Effector CD8-positive, alpha-beta T cell (primary cell): ENCODE measurements around the gene SUGCT.
"Not testable (repeated sequence)": the region's sequence is repeated elsewhere in the genome, so short reads cannot be mapped to it uniquely, and the experiment has no call there.

Experiments
- DNase-seq: peaks from one replicate; lab custom pipeline; 2025; lab: John Stamatoyannopoulos, UW

SUGCT gene

GRCh38 chr7:40405991-40406390 lies 271.2 kb downstream of the SUGCT start:
- no peak for DNase-seq

DNA sequence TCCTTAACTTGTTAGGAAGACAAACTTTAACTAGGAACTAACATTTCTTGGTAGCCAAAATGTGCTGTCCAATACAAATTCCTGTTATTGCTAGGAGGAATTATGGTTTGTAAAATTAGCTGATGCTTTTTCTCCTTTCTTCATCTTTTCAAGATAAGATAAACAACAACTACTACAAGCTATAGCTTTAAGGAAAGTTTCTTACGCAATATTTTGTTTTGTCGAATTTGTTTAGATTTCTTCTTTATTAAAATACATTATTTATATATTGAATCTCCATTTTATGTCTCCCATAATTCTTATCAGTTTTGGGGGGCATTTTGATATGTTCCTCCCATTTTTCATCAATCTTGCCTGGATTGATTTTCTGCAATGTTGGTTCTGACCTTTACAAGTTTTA lies 277.5 kb downstream of the SUGCT start:
- DNase-seq, result no peak

DNA sequence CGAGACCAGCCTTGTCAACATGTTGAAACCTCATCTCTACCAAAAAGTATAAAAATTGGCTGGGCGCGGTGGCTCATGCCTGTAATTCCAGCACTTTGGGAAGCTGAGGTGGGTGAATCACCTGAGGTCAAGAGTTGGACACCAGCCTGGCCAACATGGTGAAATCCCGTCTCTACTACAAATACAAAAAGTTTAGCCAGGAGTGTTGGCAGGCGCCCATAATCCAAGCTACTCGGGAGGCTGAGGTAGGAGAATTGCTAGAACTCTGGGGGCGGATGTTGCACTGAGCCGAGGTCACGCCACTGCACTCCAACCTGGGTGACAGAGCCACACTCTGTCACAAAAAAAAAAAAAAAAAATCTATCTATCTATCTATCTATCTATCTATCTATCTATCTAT lies 279.9 kb downstream of the SUGCT start:
- not testable (repeated sequence) for DNase-seq

GRCh38 chr7:40418448-40418847 lies 283.6 kb downstream of the SUGCT start:
- no peak for DNase-seq

- no peak for DNase-seq
These were observed 284.2 kb downstream of the SUGCT start for GRCh38 chr7:40418983-40419382.

DNA sequence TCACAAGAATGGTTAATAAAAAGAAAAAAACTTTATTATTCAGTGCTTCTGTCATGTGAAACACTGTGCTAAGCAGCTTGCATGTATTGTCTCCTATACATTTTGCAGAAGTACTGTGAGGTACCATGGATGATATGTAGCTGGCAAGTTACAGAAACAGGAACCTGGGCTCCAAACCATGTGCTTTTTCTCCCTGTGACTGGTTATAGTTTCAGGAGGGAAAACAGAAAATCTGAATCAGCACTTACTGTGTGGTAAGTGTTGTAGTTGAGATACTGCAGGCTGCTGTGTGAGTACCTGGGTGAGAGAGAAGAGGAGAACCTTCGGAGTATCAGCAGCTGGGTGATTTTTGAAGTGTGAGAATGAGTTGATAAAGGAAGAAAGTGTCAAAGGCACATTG lies 285.0 kb downstream of the SUGCT start:
- DNase-seq, result no peak

DNA sequence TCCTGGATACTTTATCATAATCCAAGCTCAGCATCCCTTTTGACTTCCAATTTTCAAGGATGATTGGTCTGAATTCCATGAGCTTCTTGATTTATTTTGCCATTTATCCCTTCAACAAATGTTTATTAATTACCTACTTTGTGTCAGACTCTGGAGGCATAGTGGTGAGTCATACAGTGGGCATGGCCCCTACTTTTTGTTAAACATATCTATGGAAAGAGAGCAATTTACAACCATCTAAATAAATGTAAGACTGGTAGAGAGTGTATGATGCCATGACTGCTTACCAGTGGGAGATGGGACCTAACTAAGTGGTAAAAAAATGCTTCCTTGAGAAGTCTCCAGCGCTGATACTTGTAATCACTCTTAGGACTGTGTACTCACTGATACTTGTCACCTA lies 286.6 kb downstream of the SUGCT start:
- DNase-seq, result no peak

- DNase-seq, result no peak
These were observed 290.9 kb downstream of the SUGCT start for GRCh38 chr7:40425696-40426095.

GRCh38 chr7:40428421-40428820 lies 293.6 kb downstream of the SUGCT start:
- no peak for DNase-seq

DNA sequence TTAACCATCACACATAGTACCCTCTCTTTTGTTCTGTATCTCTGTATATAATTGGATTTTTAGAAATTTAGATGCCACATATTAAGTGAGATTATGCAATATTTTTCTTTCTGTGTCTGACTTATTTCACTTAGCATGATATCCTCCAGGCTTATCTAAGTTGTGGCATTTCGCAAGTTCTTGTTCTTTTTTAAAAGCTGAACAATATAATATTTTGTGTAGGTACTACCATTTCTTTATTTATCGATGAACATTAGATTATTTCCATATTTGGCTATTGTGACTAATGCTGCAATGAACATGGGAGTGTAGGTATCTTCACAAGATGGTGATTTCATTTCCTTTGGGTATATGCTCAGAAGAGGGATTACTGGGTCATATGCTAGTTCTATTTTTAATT lies 295.0 kb downstream of the SUGCT start:
- no peak for DNase-seq

DNA sequence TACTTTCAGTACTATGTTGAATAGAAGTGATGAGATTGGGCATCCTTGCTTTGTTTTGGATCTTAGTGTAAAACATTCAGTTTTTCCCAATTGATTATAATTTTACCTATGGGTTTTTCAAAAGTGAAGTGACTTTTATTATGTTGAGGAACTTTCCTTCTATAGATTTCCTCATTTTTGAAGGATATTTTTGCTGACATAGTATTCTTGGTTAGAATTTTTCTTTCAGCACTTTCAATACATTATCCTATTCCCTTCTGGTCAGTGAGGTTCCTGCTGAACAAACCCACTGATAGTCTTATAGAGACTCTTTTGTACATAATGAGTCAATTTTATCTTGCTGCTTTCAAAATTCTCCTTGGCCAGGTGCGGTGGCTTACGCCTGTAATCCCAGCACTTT lies 297.2 kb downstream of the SUGCT start:
- DNase-seq, result no peak

GRCh38 chr7:40436710-40437109 lies 301.9 kb downstream of the SUGCT start:
- no peak for DNase-seq

- DNase-seq, result no peak
These were observed 302.7 kb downstream of the SUGCT start for GRCh38 chr7:40437498-40437897.

- DNase-seq, result no peak
These were observed 303.3 kb downstream of the SUGCT start for GRCh38 chr7:40437936-40438634.

GRCh38 chr7:40439686-40440085 lies 304.9 kb downstream of the SUGCT start:
- no peak for DNase-seq

DNA sequence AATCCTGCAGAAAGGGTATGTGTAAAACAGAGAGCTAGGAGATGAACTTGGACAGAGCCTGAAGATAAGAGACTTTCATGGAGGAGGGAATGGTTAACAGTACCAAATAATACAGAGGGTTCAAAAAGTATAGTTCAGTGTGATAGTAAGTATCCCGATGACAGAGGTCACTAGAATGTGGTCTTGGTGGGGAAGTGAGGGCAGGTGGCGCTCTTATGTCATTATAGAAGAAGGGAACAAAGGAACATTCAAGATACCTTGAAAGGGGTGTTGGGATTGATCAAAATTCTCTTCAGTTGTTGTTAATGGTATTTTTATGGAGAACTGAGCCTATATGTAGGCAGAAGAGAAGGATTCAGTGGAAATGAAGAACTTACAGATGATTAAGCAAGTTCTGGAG lies 312.5 kb downstream of the SUGCT start:
- no peak for DNase-seq

DNA sequence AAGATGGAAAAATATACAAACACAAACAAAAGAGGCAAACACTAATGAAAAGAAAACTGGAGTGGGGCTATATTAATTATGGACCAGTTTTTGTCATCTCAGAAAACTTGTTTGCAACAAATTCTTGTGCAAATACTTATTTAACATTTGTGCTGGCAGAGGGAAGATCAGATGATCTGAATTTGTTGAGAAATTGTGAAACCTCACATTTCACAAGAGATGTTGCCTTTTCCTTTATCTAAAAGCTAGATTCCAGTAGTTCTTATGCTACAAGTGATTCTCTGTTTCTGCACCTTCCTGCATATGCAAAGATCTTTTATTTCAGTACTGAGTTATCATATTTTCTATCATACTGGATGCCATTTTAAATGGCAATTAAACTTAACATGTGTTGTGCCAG lies 320.7 kb downstream of the SUGCT start:
- no peak for DNase-seq

DNA sequence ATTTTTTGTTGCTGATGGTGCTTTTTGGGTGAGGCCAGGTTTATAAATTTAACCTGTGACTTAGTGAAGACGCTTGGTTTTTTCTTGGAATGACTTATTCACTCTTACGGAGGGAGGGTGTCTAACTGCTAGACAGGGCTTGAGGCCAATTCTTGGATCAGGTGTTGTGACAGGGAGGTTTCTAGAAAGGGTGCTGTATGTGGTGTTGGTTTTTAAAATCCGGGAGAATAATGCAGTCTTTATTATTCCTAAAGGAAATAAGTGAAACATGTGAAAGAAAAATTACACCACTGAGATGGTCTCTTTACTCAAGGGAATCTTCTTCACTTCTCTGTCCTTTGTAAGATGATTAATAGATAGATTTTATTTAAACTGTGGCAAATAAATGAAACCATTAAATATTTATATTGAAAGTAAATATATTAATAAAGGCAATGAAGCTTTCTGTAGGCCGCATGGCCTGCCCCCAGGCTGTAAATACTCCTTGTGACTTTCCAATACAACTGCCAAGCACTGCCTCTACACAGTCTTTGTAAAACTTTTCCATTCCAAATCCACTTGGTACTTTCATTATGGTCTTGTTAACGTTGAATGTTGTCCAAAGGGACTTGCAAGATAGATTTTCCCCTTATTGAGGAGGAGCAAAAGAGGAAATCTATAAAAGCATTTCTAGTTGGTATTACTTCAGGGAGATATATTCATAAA lies 323.1 kb downstream of the SUGCT start:
- no peak for DNase-seq

DNA sequence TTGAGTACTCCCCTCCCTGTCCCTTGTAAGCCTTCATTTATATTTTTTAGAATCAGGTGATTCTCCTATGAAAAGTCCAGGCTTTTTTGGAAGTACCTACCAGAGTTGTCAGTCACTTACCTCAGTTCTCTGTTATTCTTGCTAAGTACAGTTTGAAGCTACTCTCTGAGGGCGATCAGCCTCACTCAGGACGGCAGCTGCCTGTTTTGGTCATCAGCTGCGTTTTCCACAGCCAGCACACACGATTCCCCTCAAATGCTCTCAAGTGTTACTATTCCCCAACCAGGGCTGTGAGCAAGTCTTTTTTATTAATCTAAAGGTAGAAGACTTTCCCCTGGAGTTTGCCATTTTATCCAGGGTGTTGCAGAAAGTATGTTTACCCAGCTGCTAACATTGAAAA lies 328.6 kb downstream of the SUGCT start:
- DNase-seq, result no peak

- no peak for DNase-seq
These were observed 334.4 kb downstream of the SUGCT start for GRCh38 chr7:40468891-40469864.

- no peak for DNase-seq
These were observed 335.3 kb downstream of the SUGCT start for GRCh38 chr7:40470091-40470592.

- DNase-seq, result no peak
These were observed 336.0 kb downstream of the SUGCT start for GRCh38 chr7:40470817-40471216.
